Activated CD4-positive, CD25-positive, alpha-beta regulatory T cell treated with anti-CD3 and anti-CD28 coated beads, Interleukin-2, amount 50 U/mL, for 16 hours (primary cell): ENCODE measurements around the gene NGRN.
"Not testable (repeated sequence)": the region's sequence is repeated elsewhere in the genome, so short reads cannot be mapped to it uniquely, and the experiment has no call there.

ENCODE experiments used
- DNase-seq: peaks from one replicate; pipeline ENCODE4 v3.0.0-alpha.2; 2020; ENCODE audit warnings: low read depth, low spot score

Gene NGRN

GRCh38 chr15:90234096-90234988 is 31.1 kb upstream of the NGRN start, which contains the start of gene GDPGP1:
GDPGP1 (plus strand) TSS chr15:90234209; CDS start chr15:90240909, 6,700 bp downstream.
- DNase-seq = peak; percentile 92

GRCh38 chr15:90239371-90239770 is 26.1 kb upstream of the NGRN start:
- no peak for DNase-seq

GRCh38 chr15:90240856-90241255 is 24.6 kb upstream of the NGRN start:
- no peak for DNase-seq

GRCh38 chr15:90241343-90242192 is 23.9 kb upstream of the NGRN start:
- DNase-seq = no peak

DNA sequence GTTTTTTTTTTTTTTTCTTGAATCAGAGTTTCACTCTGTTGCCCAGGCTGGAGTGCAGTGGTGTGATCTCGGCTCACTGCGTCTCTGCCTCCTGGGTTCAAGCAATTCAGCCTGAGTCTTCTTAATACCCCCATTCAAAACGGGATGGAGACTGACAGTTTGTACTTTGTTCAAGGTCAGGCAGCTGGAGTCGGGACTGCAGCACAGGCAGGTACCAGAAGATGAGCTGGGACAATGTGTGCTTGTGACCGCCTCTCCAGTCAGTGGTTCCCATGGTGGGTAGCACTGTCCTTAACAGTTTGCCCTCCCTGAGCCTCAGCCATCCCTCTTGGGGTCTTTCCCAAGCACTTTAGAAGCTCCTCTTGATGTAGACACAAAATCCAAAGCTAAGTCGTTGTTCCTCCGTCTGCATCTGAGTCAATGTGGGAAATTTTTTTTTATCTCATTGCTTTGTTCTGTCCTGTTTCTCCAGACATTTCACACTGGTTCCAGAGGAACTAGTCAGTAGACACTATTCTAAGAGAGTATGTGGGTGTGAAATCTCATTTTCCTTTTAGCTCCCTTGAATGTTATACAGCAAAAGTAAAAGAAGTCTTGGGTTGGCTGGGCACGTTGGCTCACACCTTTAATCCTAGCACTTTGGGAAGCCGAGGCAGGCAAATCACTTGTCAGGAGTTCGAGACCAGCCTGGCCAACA is 21.4 kb upstream of the NGRN start:
- DNase-seq = no peak

GRCh38 chr15:90248789-90249202 is 16.7 kb upstream of the NGRN start:
- no peak for DNase-seq

DNA sequence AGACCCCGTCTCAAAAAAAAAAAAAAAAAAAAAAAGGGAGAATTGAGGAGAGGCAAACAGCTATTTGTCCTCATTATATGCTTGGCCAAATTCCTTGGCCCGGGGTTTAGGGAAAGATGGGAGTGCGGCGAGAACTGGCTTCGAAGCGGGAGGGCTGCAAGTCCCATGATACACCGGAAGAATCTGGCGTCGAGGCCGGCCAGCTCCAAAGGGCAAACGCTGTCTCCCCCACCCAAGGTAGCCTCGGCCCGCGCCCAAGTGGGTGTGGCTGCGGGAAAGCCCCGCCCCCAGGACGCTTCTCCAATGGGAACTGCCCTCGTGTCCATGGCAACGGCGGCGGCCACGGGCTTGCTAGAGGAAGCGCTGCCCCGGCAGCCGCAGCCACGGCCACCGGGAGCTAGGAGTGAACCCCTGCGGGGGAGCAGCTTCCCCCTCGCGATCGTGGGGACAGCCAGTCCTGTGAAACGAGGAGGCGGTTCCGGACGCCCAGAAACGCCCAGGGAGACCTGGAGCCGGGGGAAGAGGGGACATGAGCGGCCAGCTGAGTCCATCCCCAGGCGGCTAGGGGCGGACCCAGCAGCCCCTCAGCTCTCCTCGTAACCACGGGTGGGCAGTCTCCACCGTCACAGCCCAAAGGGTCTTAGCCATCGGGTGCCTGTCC is 16.1 kb upstream of the NGRN start, which contains the start of gene TTLL13:
TTLL13 (plus strand) TSS at position 354 of the 661 bp plus-strand sequence. CDS start 1,075 bp downstream, outside the sequence.
- DNase-seq = peak; percentile 44

DNA sequence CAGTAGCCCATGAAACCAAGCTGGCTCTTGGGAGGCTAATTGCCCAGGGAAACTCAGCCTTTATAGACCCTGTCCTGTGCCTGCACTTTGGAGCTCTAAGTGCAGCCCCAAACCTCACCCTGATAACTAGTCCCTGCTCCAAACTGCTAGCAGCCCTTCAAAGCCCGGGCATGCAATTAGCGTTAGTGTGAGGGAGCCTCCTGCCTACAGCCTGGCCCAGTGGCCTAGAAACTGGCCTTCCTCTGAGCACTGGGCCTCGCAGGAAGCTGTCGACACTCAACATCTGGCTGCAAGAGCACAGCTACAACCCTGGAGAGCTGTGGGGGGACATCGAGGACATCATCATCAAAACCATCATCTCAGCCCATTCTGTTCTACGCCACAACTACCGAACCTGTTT is 7.7 kb upstream of the NGRN start:
- no peak for DNase-seq

DNA sequence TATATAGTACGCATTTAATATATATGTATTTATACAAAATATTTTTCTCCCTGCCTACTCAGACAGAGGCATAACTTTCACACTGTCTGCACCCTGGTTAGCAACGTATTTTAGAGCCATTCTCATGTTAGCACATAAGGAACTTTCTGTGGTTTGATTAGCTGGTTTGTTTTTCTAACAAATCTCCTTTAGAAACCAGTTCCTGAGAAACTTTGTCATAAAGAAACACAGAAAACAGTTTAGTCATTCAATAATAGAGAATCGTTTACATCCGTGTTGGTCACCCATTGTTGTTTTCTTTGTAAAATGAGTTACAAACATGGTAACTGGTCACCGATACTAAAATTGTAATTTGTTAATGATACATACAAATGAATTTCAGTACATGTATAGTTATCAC is 5.9 kb upstream of the NGRN start:
- no peak for DNase-seq

- not testable (repeated sequence) for DNase-seq
Measured at GRCh38 chr15:90260731-90261130, 4.7 kb upstream of the NGRN start.

DNA sequence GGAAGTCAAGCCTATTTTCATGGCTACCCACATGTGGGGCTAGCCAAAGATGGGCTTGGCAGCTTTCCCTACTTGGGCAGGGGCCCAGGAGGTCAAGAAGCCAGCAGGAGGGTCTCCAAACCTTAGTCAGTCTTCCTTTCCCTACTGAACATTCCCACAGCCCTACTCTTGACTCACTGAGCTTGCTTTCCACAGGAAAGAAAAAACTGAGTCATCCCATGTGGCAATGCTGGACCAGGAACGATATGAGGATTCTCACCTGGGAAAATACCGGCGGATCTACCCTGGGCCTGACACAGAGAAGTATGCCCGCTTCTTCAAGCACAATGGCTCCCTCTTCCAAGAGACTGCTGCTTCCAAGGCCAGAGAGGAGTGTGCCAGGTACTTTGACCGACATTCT is 3.7 kb upstream of the NGRN start:
- DNase-seq = no peak

- DNase-seq = no peak
Measured at GRCh38 chr15:90262426-90262825, 3.0 kb upstream of the NGRN start.

DNA sequence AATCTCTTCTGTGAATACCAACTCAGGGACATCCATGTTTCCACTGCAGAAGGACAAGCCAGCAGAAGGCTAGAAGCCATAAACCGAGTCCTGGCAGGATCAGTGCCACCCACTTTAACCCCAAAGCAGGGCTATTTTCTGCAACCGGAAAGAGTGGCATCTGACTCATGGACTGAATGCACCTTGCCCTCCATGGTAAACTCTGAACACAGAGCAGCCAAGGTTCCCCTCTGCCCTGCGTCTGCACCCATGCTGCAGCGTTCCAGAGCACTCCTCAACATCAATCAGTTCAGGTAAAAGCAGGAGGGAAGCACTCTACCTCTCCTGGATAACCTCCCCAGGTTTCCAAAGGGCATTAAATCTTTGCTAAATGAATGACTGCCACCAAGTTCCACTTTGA is 801 bp upstream of the NGRN start:
- DNase-seq = no peak

DNA sequence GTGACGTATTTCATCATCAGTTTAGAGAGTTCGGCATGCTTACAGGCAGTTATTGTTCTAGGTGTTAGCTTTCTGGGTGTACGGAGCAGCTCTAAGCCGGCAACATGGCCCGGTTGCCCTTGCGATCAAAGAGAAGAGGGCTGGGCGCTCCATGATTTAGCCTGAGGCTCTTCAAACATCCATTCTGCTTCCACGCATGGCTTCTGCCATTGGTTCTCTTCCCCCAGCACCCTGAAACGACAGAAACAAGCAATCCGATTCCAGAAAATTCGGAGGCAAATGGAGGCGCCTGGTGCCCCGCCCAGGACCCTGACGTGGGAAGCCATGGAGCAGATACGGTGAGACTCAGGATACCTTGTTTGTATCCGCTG is 574 bp downstream of the NGRN start:
- DNase-seq = no peak

DNA sequence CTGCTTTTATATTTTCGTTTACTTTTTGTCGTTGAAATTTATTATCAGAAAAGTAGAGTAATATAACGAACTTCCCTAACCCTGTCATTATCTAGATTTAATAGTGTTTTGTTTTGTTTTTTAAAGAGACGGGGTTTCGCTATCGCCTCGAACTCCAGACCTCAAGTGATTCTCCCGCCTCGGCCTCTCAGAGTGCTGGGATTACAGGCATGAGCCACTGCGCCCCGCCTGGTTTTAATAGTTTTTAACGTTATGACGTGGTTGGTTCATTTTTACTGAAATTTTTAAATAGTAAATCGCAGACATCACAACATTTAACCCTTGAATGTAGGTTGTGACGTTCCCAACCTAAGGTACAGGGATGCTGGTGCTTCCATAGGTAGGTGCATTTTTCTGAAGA is 1.0 kb downstream of the NGRN start:
- DNase-seq = no peak

DNA sequence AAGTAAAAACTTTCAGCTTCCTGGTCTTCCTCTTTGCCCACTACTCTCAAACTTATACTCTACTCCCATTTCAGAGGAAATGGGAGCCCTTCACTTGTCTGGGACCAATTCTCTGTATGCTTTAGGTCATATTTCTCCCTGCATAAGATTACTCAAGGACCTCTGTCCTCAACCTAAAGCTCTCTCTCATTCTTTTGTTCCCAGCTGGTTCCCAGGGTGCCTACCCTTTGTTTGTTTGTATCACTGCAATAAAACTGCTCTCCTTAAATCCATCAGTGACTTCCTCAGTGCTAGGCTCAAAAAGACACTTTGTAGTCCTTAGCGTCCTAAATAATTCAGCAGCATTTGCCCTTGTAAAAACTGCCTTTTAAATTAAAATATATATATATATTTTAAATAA is 2.9 kb downstream of the NGRN start:
- DNase-seq = no peak

- no peak for DNase-seq
Measured at GRCh38 chr15:90270502-90271150, 5.2 kb downstream of the NGRN start.

DNA sequence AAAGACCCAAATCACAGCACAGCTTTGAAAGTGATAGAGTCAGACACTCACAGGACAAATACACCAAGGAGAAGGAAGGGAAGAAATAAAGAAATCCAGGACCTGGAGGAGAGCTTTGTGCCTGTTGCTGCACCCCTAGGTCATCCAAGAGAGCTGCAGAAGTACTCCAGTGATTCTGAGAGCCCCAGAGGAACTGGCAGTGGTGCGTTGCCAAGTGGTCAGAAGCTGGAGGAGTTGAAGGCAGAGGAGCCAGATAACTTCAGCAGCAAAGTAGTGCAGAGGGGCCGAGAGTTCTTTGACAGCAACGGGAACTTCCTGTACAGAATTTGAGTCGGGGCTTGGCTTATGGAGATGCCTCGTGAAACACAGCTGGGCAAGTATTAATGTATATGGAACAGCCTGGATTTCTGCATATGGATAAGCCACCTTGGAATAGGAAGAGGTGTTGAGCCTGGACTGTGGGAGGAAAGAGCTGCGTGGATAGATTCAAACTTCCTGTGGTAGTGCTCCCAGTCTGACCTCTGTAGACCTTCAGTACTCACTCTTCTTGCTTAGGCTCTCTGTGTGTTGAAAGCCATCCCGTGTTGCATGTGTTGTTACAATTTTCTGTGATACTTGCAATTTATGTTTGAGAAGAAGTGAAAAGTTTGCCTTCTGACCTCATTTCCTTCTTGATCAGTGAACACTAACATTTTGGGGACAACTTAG is 6.1 kb downstream of the NGRN start:
- no peak for DNase-seq

DNA sequence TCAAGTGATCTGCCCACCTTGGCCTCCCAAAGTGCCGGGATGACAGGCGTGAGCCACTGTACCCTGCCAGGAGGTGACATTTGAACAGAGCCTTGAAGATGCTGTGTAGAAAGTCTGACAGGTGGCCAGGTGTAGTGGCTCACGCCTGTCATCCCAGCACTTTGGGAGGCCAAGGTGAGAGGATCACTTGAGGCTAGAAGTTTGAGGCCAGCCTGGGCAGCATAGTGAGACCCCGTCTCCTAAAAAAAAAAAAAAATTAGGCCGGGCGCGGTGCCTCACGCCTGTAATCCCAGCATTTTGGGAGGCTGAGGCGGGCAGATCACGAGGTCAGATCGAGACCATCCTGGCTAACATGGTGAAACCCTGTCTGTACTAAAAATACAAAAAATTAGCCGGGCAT is 13.0 kb downstream of the NGRN start:
- not testable (repeated sequence) for DNase-seq

GRCh38 chr15:90280743-90281142 is 15.3 kb downstream of the NGRN start:
- DNase-seq = not testable (repeated sequence)
